Activated CD8-positive, alpha-beta memory T cell treated with anti-CD3 and anti-CD28 coated beads, Interleukin-2, amount 50 U/mL, for 1 hour (primary cell): ENCODE data around the gene GAS5.

Source experiments
- DNase-seq: peaks from one replicate; pipeline ENCODE4 v3.0.0-alpha.2; 2020; ENCODE audit errors: extremely low read depth

Gene GAS5

GRCh38 chr1:173824315-173825081 lies 43.3 kb downstream of the GAS5 start, which contains the start of the genes CENPL and DARS2:
CENPL (minus strand) TSS chr1:173824883; CDS start chr1:173811299, 13,584 bp downstream.
DARS2 (plus strand) TSS chr1:173824673; CDS start chr1:173825230, 557 bp downstream.
- peak; percentile 77 for DNase-seq

GRCh38 chr1:173823781-173824314 lies 43.9 kb downstream of the GAS5 start:
- DNase-seq, result no peak

- no peak for DNase-seq
These were observed 46.1 kb downstream of the GAS5 start for GRCh38 chr1:173821680-173822079.

GRCh38 chr1:173818459-173818858 lies 49.3 kb downstream of the GAS5 start:
- DNase-seq, result no peak
